Right cardiac atrium (tissue), 5 donors: ENCODE data around the gene BMPR2. TPM values are rescaled to one million over a fixed set of nuclear protein-coding genes. Genes with fewer than 3 reads are reported as not detected.

Experiments used
- ATAC-seq, 2 donors: fragments of 200-7000 bp; cut with Tn5 transposase; one replicate each; pipeline versions ENCODE4 v1.8.0 to v1.9.1; 2020; ENCODE audit warnings: moderate library complexity in 2 of 2, mild to moderate bottlenecking in 1 of 2
- DNase-seq, 3 donors: peaks; one replicate each; pipeline ENCODE4 v3.0.0-alpha.2; 2020
- H3K27ac ChIP-seq: one replicate; pipeline ENCODE4 v1.5.1; 2013; ENCODE audit warnings: mild to moderate bottlenecking, low read length, control low read depth, moderate library complexity
- H3K27me3 ChIP-seq: one replicate; pipeline ENCODE4 v1.6.1; 2013; ENCODE audit not compliant: control insufficient read depth, insufficient read depth
- H3K4me1 ChIP-seq: one replicate; pipeline ENCODE4 v1.6.1; 2013; ENCODE audit warnings: low read length; ENCODE audit not compliant: control insufficient read depth, insufficient read depth
- H3K4me3 ChIP-seq: one replicate; pipeline ENCODE4 v1.5.1; 2013; ENCODE audit warnings: low read length, control low read depth
- H3K9me3 ChIP-seq: one replicate; pipeline ENCODE4 v1.6.1; 2013; ENCODE audit warnings: low read length; ENCODE audit not compliant: control insufficient read depth
- WGBS: extraction: QIAGEN DNeasy Blood & Tissue Kit; methylation state at CpG from one replicate; pipeline ENCODE4 v1.1.7; 2013; 5-methylcytosine and 5-hydroxymethylcytosine counted together
- intact Hi-C, 4 donors: fragments of 100-400 bp; cut with DNase I; formaldehyde crosslinking; loops; one replicate each; pipeline versions ENCODE4 v1.11.0 to v1.14.0; 2022 to 2023
- long read RNA-seq, 4 donors: library from polyadenylated mRNA; unstranded; transcript quantifications; one replicate each; pipeline ENCODE4 v2.0.0, GENCODE V29; 2020 to 2021
- polyA plus RNA-seq: library from polyadenylated mRNA; stranded (reverse); fragments of 200-250 nt; gene quantifications from one replicate; pipeline ENCODE4 v1.2.3, GENCODE V29; 2013
- total RNA-seq, 4 donors: library from RNA; stranded (reverse); fragmentation: NEBNext Ultra II Directional; extraction: Animal tissue kit (Norgen Biotek cat#: 25700); gene quantifications; one replicate each; pipeline ENCODE4 v1.2.1, GENCODE V29; 2021
- donor health status: healthy with polysubstance abuse.
- donor health status: DM: no; HTN: yes; CAD: no.
- donor health status: DM: no; HTN: no; CAD: no.
- donor health status: DM: no; HTN: yes; CAD: no; lungs with severe emphysema.
- donor health status: DM: yes; HTN: yes; CAD: no.

The BMPR2 gene
- total RNA-seq (10 to 100 TPM; 50.9 to 64.7 (median 55.6) TPM), polyA plus RNA-seq (14.9 TPM)
- long read RNA-seq, donor 1, full-length matches to known transcripts = 5 of 22 reads
- long read RNA-seq, donor 1, partial matches to known transcripts = 8 of 22 reads
- long read RNA-seq, donor 1, other reads (novel, unspliced or antisense) = 9 of 22 reads
- long read RNA-seq, donor 2, partial matches to known transcripts = 1 of 2 reads
- long read RNA-seq, donor 2, other reads (novel, unspliced or antisense) = 1 of 2 reads
- long read RNA-seq, donor 3, full-length matches to known transcripts = 4 of 32 reads
- long read RNA-seq, donor 3, partial matches to known transcripts = 7 of 32 reads
- long read RNA-seq, donor 3, other reads (novel, unspliced or antisense) = 21 of 32 reads
- long read RNA-seq, donor 4, full-length matches to known transcripts = 2 of 9 reads
- long read RNA-seq, donor 4, partial matches to known transcripts = 2 of 9 reads
- long read RNA-seq, donor 4, other reads (novel, unspliced or antisense) = 5 of 9 reads

GRCh38 chr2:202375609-202376408 is at the start of gene BMPR2:
BMPR2 (plus strand) TSS chr2:202376327; CDS start chr2:202377475, 1,148 bp downstream.
- intact Hi-C loops = loop anchor here in 1 of 4 donors (10.0 kb wide), 2 partner anchors 79 to 101 kb away; no protein-coding TSS in a partner anchor
- Histone ChIP-seq H3K27me3 (no peaks in the 10 kb centered on the region), H3K9me3 (no peaks in the 10 kb centered on the region), H3K4me3 (peak within 1 kb of the TSS; percentile 95), H3K27ac (peak within 1 kb of the TSS; percentile 99), H3K4me1 (no peaks in the 10 kb centered on the region)
- peak; percentile 90 to 96 (median 95) for DNase-seq
- under 1% methylated on average over 69 of the region's 70 CpGs for WGBS
- peak; percentile 89 to 93 for ATAC-seq

- ATAC-seq = peak in 1 of 2 donors; percentile 70
These were observed 48.3 kb upstream of the BMPR2 start for GRCh38 chr2:202327858-202328257.

GRCh38 chr2:202335791-202336467 is 40.2 kb upstream of the BMPR2 start:
- Histone ChIP-seq H3K4me1 (no peaks in the 10 kb centered on the region), H3K27me3 (no peaks in the 10 kb centered on the region), H3K9me3 (no peaks in the 10 kb centered on the region), H3K4me3 (no peak overlapping the region), H3K27ac (no peak overlapping the region)
- ATAC-seq (peak; percentile 43 to 54), DNase-seq (no peak)
- WGBS = 89% methylated on average over 6 of the region's 6 CpGs
- intact Hi-C loops = no loop called here

More at GRCh38 chr2:202327858-202328257, 48.3 kb upstream of the BMPR2 start:
- Histone ChIP-seq H3K4me1 (no peaks in the 10 kb centered on the region), H3K4me3 (no peak overlapping the region), H3K27me3 (no peaks in the 10 kb centered on the region), H3K27ac (no peak overlapping the region), H3K9me3 (no peaks in the 10 kb centered on the region)
- WGBS = 88% methylated on average over 1 of the region's 1 CpG
- DNase-seq = no peak
- intact Hi-C loops = no loop called here

GRCh38 chr2:202337151-202337550 is 39.0 kb upstream of the BMPR2 start:
- ATAC-seq = no peak
- Histone ChIP-seq H3K4me3 (no peak overlapping the region), H3K4me1 (no peaks in the 10 kb centered on the region), H3K9me3 (no peaks in the 10 kb centered on the region), H3K27ac (no peak overlapping the region), H3K27me3 (no peaks in the 10 kb centered on the region)
- intact Hi-C loops = no loop called here
- 41% methylated on average over 2 of the region's 2 CpGs for WGBS
- no peak for DNase-seq

GRCh38 chr2:202337706-202338346 is 38.3 kb upstream of the BMPR2 start:
- 73% methylated on average over 7 of the region's 7 CpGs for WGBS
- DNase-seq (no peak), ATAC-seq (no peak)
- H3K27me3 ChIP-seq = no peaks in the 10 kb centered on the region
- intact Hi-C loops = no loop called here
- no peaks in the 10 kb centered on the region for H3K9me3 ChIP-seq
- H3K27ac ChIP-seq = no peak overlapping the region
- no peak overlapping the region for H3K4me3 ChIP-seq
- no peaks in the 10 kb centered on the region for H3K4me1 ChIP-seq

GRCh38 chr2:202339071-202339870 is 36.9 kb upstream of the BMPR2 start:
- DNase-seq (no peak), ATAC-seq (no peak)
- Histone ChIP-seq H3K27ac (no peak overlapping the region), H3K27me3 (no peaks in the 10 kb centered on the region), H3K4me1 (no peaks in the 10 kb centered on the region), H3K4me3 (no peak overlapping the region), H3K9me3 (no peaks in the 10 kb centered on the region)
- intact Hi-C loops = no loop called here
- 55% methylated on average over 3 of the region's 3 CpGs for WGBS

- intact Hi-C loops = no loop called here
- H3K9me3 ChIP-seq = no peaks in the 10 kb centered on the region
These were observed 31.9 kb upstream of the BMPR2 start for GRCh38 chr2:202344178-202344577.

GRCh38 chr2:202346180-202346579 is 29.9 kb upstream of the BMPR2 start:
- Histone ChIP-seq H3K4me1 (no peaks in the 10 kb centered on the region), H3K9me3 (no peaks in the 10 kb centered on the region), H3K4me3 (no peak overlapping the region), H3K27me3 (no peaks in the 10 kb centered on the region), H3K27ac (no peak overlapping the region)
- WGBS = 95% methylated on average over 7 of the region's 7 CpGs
- DNase-seq (no peak), ATAC-seq (no peak)
- intact Hi-C loops = no loop called here

More at GRCh38 chr2:202344178-202344577, 31.9 kb upstream of the BMPR2 start:
- no peak overlapping the region for H3K4me3 ChIP-seq
- no peak overlapping the region for H3K27ac ChIP-seq
- ATAC-seq = no peak
- H3K4me1 ChIP-seq = no peaks in the 10 kb centered on the region
- no peak for DNase-seq
- no peaks in the 10 kb centered on the region for H3K27me3 ChIP-seq
- 64% methylated on average over 1 of the region's 1 CpG for WGBS

GRCh38 chr2:202353430-202353829 is 22.7 kb upstream of the BMPR2 start:
- WGBS = 83% methylated on average over 2 of the region's 2 CpGs
- intact Hi-C loops = no loop called here
- H3K4me1 ChIP-seq = no peaks in the 10 kb centered on the region
- no peaks in the 10 kb centered on the region for H3K9me3 ChIP-seq
- H3K4me3 ChIP-seq = no peak overlapping the region
- DNase-seq = no peak
- no peak for ATAC-seq
- no peak overlapping the region for H3K27ac ChIP-seq
- no peaks in the 10 kb centered on the region for H3K27me3 ChIP-seq
